ENCODE data around the gene GSS.
"Not testable (repeated sequence)": the region's sequence is repeated elsewhere in the genome, so short reads cannot be mapped to it uniquely, and the experiment has no call there.

GRCh38 chr20:34898731-34899130, 56.9 kb downstream of the GSS start:
- TF ChIP-seq CTCF, POLR2A (IDR thresholded peaks at IDR 0.05): not testable (repeated sequence)

All from testis (tissue), 2 donors.